Measurements from ENCODE around the gene UAP1L1. TPM values are rescaled to one million over a fixed set of nuclear protein-coding genes. Genes with fewer than 3 reads are reported as not detected.
A peak's percentile ranks its signal among the peaks of the same experiment; 100 is the strongest.

Gene UAP1L1
- total RNA-seq, 1 experiment from 2014 or later = 24.6 TPM

GRCh38 chr9:137068539-137069507, 8.5 kb upstream of the UAP1L1 start:
- Histone ChIP-seq H3K9me3 (no peaks in the 10 kb centered on the region), H3K36me3 (ENCODE audit: control insufficient read depth, insufficient read depth, low read length) (0 out of 2 replicates have a peak, but pooled peaks cover 2% of the 10 kb centered on the region), H3K4me1 (peaks cover 28% of the 10 kb centered on the region), H3K4me3 (ENCODE audit: low read depth, low read length) (peak overlapping the region; percentile 80), H3K27me3 (replicated peaks; ENCODE audit: control insufficient read depth, insufficient read depth, low read length) (no peaks in the 10 kb centered on the region)
- TSS peak; percentile 18 for BruUV-seq (replicated peaks)
- Mint-ChIP-seq H3K36me3 (ENCODE audit: insufficient read depth, unreplicated experiment) (peaks cover 25% of the 10 kb centered on the region), H3K4me3 (ENCODE audit: unreplicated experiment) (peak overlapping the region; percentile 68), H3K9me3 (ENCODE audit: unreplicated experiment) (no peaks in the 10 kb centered on the region), H3K27ac (ENCODE audit: unreplicated experiment) (peak overlapping the region; percentile 87), H3K4me1 (ENCODE audit: low read depth, unreplicated experiment) (peaks cover 18% of the 10 kb centered on the region), H3K27me3 (ENCODE audit: insufficient read depth, unreplicated experiment) (no peaks in the 10 kb centered on the region)
- no peak for DNase-seq
- CTCF ChIA-PET = interaction anchor here (0.5 to 5.2 kb wide), 35 partner anchors 8 to 373 kb away, joined by 3 to 57 read pairs (median 6); partner anchors contain the start of genes ABCA2, ENTPD2, ENTPD8 and MAN1B1
- POLR2A ChIA-PET = interaction anchor here (1.4 to 1.9 kb wide), 2 partner anchors 18 kb away, joined by 14 to 24 read pairs; partner anchors contain the start of gene MAN1B1
- no peak for TF ChIP-seq CTCF (IDR thresholded peaks at IDR 0.05; ENCODE audit: insufficient read depth in 1 of 2, low read depth in 1 of 2, low read length in 1 of 2, severe bottlenecking in 1 of 2, unreplicated experiment in 1 of 2)
- intact Hi-C loops (cut with micrococcal nuclease; ENCODE audit: unreplicated experiment) = no loop called here

- Mint-ChIP-seq H3K9me3 (ENCODE audit: unreplicated experiment) (no peaks in the 10 kb centered on the region), H3K4me3 (ENCODE audit: unreplicated experiment) (peak overlapping the region; percentile 68), H3K27me3 (ENCODE audit: insufficient read depth, unreplicated experiment) (no peaks in the 10 kb centered on the region), H3K36me3 (ENCODE audit: insufficient read depth, unreplicated experiment) (peaks cover 18% of the 10 kb centered on the region), H3K27ac (ENCODE audit: unreplicated experiment) (no peak overlapping the region), H3K4me1 (ENCODE audit: low read depth, unreplicated experiment) (peaks cover 18% of the 10 kb centered on the region)
- POLR2A ChIA-PET = interaction anchor here (0.5 to 1.9 kb wide), 7 partner anchors 16 to 311 kb away, joined by 3 to 24 read pairs (median 4); partner anchors contain the start of genes ANAPC2, ENTPD2, LCN8 and MAN1B1
- TF ChIP-seq CTCF (IDR thresholded peaks at IDR 0.05; ENCODE audit: insufficient read depth in 1 of 2, low read depth in 1 of 2, low read length in 1 of 2, severe bottlenecking in 1 of 2, unreplicated experiment in 1 of 2) = no peak
- H3K36me3 ChIP-seq (ENCODE audit: control insufficient read depth, insufficient read depth, low read length) = 0 out of 2 replicates have a peak, but pooled peaks cover 2% of the 10 kb centered on the region
- intact Hi-C loops (cut with micrococcal nuclease; ENCODE audit: unreplicated experiment) = loop anchor here (1.0 kb wide), 2 partner anchors 17 to 23 kb away; partner anchors contain the start of genes MAN1B1 and NPDC1
- BruUV-seq (replicated peaks) = no TSS peak
- DNase-seq = peak in 1 of 2 experiments; percentile 49
- H3K4me3 ChIP-seq (ENCODE audit: low read depth, low read length) = peak overlapping the region; percentile 80
- no peaks in the 10 kb centered on the region for H3K27me3 ChIP-seq (replicated peaks; ENCODE audit: control insufficient read depth, insufficient read depth, low read length)
- peaks cover 33% of the 10 kb centered on the region for H3K4me1 ChIP-seq
- no peaks in the 10 kb centered on the region for H3K9me3 ChIP-seq
- CTCF ChIA-PET = interaction anchor here (0.6 to 5.2 kb wide), 15 partner anchors 9 to 372 kb away, joined by 3 to 42 read pairs (median 7); partner anchors contain the start of genes ABCA2, ANAPC2, CYSRT1 and ENTPD2
Observed at GRCh38 chr9:137069508-137070091, 7.7 kb upstream of the UAP1L1 start.

All from Caco-2 (cell line).